Metanephros (tissue), 1 donor: Measurements from ENCODE around the gene MZT2A. TPM values are rescaled to one million over a fixed set of nuclear protein-coding genes. Genes with fewer than 3 reads are reported as not detected.

Experiments used
- total RNA-seq: library from RNA; depleted of rRNA; stranded (reverse); fragments of >200 nt; gene quantifications from one replicate; pipeline ENCODE4 v1.2.3, GENCODE V29; 2014

The MZT2A gene, protein sequence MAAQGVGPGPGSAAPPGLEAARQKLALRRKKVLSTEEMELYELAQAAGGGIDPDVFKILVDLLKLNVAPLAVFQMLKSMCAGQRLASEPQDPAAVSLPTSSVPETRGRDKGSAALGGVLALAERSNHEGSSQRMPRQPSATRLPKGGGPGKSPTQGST
- 77.5 TPM for total RNA-seq

GRCh38 chr2:131492015-131492417 is at the start of gene MZT2A:
MZT2A (minus strand) TSS chr2:131492397; CDS start chr2:131492376, 21 bp downstream.

GRCh38 chr2:131527131-131528001 is 35.2 kb upstream of the MZT2A start, which contains the start of gene CCDC74A:
CCDC74A (plus strand) TSS chr2:131527888; CDS start chr2:131527971, 83 bp downstream.

DNA sequence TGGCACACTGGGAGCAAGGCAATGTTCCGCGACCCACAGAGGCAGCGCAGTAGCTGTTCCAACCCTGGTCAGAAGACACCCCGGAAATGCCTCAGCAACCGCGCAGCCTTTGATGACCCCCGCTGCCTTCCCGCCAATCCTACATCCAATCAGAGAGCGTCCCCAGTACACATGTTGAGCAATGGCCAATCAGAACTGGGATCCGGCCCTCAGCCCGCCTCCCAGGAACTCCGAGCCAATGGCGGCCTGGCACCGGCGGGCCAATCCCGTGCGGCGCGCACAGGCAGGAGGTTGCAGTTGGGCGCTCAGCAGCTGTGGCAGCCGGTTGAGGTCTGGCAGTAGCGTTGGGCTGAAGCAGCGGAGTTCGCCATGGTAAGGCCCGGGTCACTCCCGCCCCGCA is 16.4 kb downstream of the MZT2A start, which contains the start of gene TUBA3D:
TUBA3D (plus strand) TSS at position 289 of the 400 bp plus-strand sequence; CDS start at position 370, 81 bp downstream.

Other genes starting within 250 kb of the MZT2A start
- not detected for gene RAB6D, start 128.2 kb downstream of the MZT2A start, total RNA-seq
- not detected for gene TUBA3D, start 16.3 kb downstream of the MZT2A start, total RNA-seq
- gene CCDC74A, start 35.5 kb upstream of the MZT2A start, total RNA-seq: 20.4 TPM